ENCODE results near the gene NFAT5. TPM values are rescaled to one million over a fixed set of nuclear protein-coding genes. Genes with fewer than 3 reads are reported as not detected.

The NFAT5 gene
- total and polyA plus RNA-seq, 8 donors: 1.2 to 57.2 (median 21.5) TPM

DNA sequence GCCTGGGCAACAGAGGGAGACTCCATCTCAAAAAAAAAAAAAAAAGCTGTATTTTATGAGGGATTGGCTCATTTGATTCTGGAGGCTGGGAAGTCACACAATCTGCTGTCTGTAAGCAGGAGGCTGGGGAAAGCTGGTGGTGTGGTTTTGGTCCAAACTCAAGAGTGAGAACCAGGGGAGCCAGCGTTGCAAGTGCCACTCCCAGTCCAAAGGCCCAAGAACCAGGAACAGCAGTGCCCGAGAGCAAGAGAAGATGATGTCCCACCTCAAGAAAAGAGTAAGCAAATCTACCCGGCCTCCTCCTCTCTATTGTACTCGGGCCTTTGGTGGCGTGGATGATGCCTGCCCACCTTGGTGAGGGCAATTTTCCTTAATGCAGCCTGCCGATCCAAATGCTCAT, 166.3 kb downstream of the NFAT5 start:
- H3K4me1 ChIP-seq: peaks cover 9 to 23% (median 15%) of the 10 kb centered on the region in 4 donors
- 82 to 90% (median 87%) methylated on average over 6 of the region's 6 CpGs for WGBS, 5 donors
- TF ChIP-seq EP300 (IDR thresholded peaks at IDR 0.05): no peak
- TF ChIP-seq CTCF (IDR thresholded peaks at IDR 0.05): no peak
- H3K9me3 ChIP-seq: no peaks in the 10 kb centered on the region
- H3K27me3 ChIP-seq: no peaks in the 10 kb centered on the region
- no peak overlapping the region for H3K27ac ChIP-seq
- DNase-seq: no peak
- no peak overlapping the region for H3K4me3 ChIP-seq
- H3K36me3 ChIP-seq: no peaks in the 10 kb centered on the region
- intact Hi-C loops (cut with DNase I; ENCODE audit: low total_unique reads): no loop called here

DNA sequence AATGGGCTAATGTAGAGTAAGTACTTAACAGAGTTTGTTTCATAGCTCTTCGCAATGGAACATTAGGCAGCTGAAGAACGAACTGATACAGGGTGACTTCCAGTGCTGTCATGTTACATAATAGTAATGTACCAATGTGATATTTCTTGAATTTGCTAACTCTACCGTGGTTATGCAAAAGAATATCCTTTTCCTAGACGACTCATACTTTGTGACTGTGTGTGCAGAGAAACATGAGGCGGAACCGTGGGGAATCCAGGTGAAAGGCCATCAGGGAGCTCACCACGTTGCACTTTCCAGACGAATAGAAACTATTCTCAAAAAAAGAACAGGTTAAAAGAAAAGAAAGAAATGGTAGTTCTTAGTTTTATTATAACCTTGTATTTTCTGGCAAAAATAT, 175.8 kb downstream of the NFAT5 start:
- H3K27ac ChIP-seq: peak overlapping the region in 3 of 5 donors; percentile 5 to 13 (median 7)
- no peaks in the 10 kb centered on the region for H3K9me3 ChIP-seq
- H3K27me3 ChIP-seq: no peaks in the 10 kb centered on the region
- DNase-seq: no peak
- TF ChIP-seq POLR2AphosphoS5 (IDR thresholded peaks at IDR 0.05): no peak
- no peak for TF ChIP-seq EP300 (IDR thresholded peaks at IDR 0.05)
- TF ChIP-seq POLR2A (IDR thresholded peaks at IDR 0.05): no peak
- no peak for TF ChIP-seq CTCF (IDR thresholded peaks at IDR 0.05)
- H3K4me3 ChIP-seq: no peak overlapping the region
- 55 to 77% (median 61%) methylated on average over 8 of the region's 8 CpGs for WGBS, 5 donors
- peaks cover 9 to 33% (median 19%) of the 10 kb centered on the region in 4 donors for H3K4me1 ChIP-seq
- H3K36me3 ChIP-seq: peaks cover 38 to 77% (median 69%) of the 10 kb centered on the region in 4 donors
- intact Hi-C loops (cut with DNase I; ENCODE audit: low total_unique reads): no loop called here

GRCh38 chr16:69741951-69742904, 176.5 kb downstream of the NFAT5 start:
- no peaks in the 10 kb centered on the region for H3K27me3 ChIP-seq
- intact Hi-C loops (cut with DNase I; ENCODE audit: low total_unique reads): no loop called here
- H3K36me3 ChIP-seq: peaks cover 41 to 84% (median 76%) of the 10 kb centered on the region in 4 donors
- no peaks in the 10 kb centered on the region for H3K9me3 ChIP-seq
- H3K4me1 ChIP-seq: peaks cover 9 to 33% (median 17%) of the 10 kb centered on the region in 4 donors
- TF ChIP-seq EP300 (IDR thresholded peaks at IDR 0.05) (no peak), POLR2AphosphoS5 (IDR thresholded peaks at IDR 0.05) (peak in 1 of 3 donors; percentile 4)
- peak; percentile 88 to 90 for DNase-seq
- no peak overlapping the region for H3K4me3 ChIP-seq
- peak overlapping the region in 4 of 5 donors; percentile 5 to 20 (median 10) for H3K27ac ChIP-seq
- 64 to 75% (median 72%) methylated on average over 37 to 41 of the region's 41 CpGs for WGBS, 5 donors

DNA sequence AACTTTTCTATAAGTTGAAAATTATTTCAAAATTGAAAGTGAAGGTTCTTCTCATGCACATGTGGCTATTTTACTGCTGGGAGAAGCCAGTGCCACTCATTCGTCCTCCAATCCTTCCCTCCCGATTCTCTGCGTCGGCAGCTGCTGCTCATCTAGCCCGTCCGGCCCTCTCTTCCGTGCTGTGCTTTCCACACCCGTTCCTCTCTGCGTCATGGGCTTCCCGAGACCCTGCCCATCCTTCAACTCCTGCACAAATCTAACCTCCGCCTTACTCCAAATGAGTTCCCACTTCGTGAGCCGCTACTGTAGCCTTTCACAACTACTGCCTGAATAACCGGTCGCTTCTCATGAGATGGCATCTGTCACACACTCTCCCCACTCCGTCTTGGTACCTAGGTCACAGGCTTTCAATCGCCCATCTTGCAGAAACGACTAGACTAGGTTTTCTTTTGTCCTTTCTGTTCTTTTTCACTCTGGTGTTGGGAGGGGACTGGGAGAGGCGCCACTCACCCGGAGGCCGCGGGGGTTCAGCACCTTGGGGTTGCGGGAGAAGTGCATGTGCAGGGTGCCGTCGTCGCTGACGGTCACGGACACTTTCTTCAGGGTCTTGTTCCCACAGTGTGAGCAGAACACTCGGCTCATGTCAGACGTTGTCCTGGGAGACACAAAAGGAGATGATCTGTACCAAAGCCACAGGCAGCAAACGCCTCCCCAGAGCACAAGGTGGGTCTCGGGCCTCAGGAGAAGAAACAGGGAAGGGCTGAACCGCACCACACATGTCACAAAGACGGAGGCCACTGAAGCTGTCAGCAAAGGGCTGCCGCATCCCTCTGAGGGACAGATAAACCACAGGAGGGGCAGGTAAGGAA, 178.8 kb downstream of the NFAT5 start:
- TF ChIP-seq CTCF (IDR thresholded peaks at IDR 0.05): no peak
- no peak for TF ChIP-seq POLR2A (IDR thresholded peaks at IDR 0.05)
- TF ChIP-seq POLR2AphosphoS5 (IDR thresholded peaks at IDR 0.05): no peak
- TF ChIP-seq EP300 (IDR thresholded peaks at IDR 0.05): no peak
- Histone ChIP-seq H3K36me3 (peaks cover 58 to 100% (median 99%) of the 10 kb centered on the region in 4 donors), H3K27me3 (no peaks in the 10 kb centered on the region), H3K4me3 (no peak overlapping the region), H3K9me3 (no peaks in the 10 kb centered on the region), H3K4me1 (peaks cover 9 to 33% (median 17%) of the 10 kb centered on the region in 4 donors), H3K27ac (no peak overlapping the region)
- intact Hi-C loops (cut with DNase I; ENCODE audit: low total_unique reads): loop anchor here (5.0 kb wide), 1 partner anchor 32 kb away; no protein-coding TSS in a partner anchor
- no peak for DNase-seq
- 93 to 95% (median 94%) methylated on average over 35 of the region's 35 CpGs for WGBS, 5 donors
